IMR-90 (cell line): ENCODE data around the gene NRIP1.

Experiments
- CEBPB ChIP-seq: IDR thresholded peaks from 2 replicates; pipeline ENCODE4 v1.6.1; 2012; ENCODE audit warnings: low read depth, low read length, improper control_type of control experiment
- ELK1 ChIP-seq: fragments of 150-350 bp; IDR thresholded peaks from 2 replicates; pipeline ENCODE4 v1.6.1; 2016; ENCODE audit warnings: low read depth, mild to moderate bottlenecking, low read length, moderate library complexity, borderline replicate concordance
- MAFK ChIP-seq: IDR thresholded peaks from 2 replicates; pipeline ENCODE4 v1.6.1; 2012; ENCODE audit warnings: low read depth, low read length, improper control_type of control experiment
- MXI1 ChIP-seq: IDR thresholded peaks from 2 replicates; pipeline ENCODE4 v1.6.1; 2012; ENCODE audit warnings: low read depth, mild to moderate bottlenecking, low read length, moderate library complexity, borderline replicate concordance
- NFE2L2 ChIP-seq: fragments of 150-350 bp; IDR thresholded peaks from 2 replicates; pipeline ENCODE4 v1.6.1; 2016; ENCODE audit warnings: low read depth, mild to moderate bottlenecking, low read length
- POLR2A ChIP-seq: IDR thresholded peaks from 2 replicates; pipeline ENCODE4 v1.6.1; 2012; ENCODE audit warnings: mild to moderate bottlenecking, low read depth, low read length
- RAD21 ChIP-seq: IDR thresholded peaks from 2 replicates; pipeline ENCODE4 v1.6.1; 2012; ENCODE audit warnings: low read length, improper control_type of control experiment
- RCOR1 ChIP-seq: IDR thresholded peaks from 2 replicates; pipeline ENCODE4 v1.6.1; 2012; ENCODE audit warnings: mild to moderate bottlenecking, low read length, improper control_type of control experiment; ENCODE audit not compliant: insufficient replicate concordance
- TF ChIP-seq, protein P1 (sequence below): conservative IDR thresholded peaks from 2 replicates; pipeline ENCODE4 v1.5.1; 2012; ENCODE audit warnings: mild to moderate bottlenecking, low read depth, low read length, improper control_type of control experiment
- TF ChIP-seq, protein P2 (sequence below): fragments of 150-350 bp; IDR thresholded peaks from 2 replicates; pipeline ENCODE4 v1.6.1; 2017; ENCODE audit warnings: mild to moderate bottlenecking, antibody characterized with exemption, low read length, low read depth

DNA sequence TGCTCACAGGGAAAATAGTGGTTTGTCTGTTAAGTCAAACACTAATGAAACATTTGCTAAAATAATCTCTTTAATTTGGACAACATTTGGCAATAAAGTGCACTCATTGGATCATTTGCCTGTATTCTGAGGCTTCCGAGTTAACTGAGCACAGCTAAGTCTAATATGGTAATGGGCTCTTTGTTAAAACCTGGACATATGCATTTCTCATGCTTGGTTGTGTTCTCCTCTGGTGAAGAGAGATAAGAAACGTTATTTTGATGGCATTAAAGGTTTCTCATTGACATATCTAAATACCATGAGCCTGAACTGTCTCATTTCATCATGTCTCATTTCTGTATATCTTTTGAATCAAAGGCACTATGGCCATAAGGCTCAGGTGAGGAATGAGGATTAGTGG lies 13.4 kb upstream of the NRIP1 start:
- no peak for TF ChIP-seq RAD21
- TF ChIP-seq, protein P1, sequence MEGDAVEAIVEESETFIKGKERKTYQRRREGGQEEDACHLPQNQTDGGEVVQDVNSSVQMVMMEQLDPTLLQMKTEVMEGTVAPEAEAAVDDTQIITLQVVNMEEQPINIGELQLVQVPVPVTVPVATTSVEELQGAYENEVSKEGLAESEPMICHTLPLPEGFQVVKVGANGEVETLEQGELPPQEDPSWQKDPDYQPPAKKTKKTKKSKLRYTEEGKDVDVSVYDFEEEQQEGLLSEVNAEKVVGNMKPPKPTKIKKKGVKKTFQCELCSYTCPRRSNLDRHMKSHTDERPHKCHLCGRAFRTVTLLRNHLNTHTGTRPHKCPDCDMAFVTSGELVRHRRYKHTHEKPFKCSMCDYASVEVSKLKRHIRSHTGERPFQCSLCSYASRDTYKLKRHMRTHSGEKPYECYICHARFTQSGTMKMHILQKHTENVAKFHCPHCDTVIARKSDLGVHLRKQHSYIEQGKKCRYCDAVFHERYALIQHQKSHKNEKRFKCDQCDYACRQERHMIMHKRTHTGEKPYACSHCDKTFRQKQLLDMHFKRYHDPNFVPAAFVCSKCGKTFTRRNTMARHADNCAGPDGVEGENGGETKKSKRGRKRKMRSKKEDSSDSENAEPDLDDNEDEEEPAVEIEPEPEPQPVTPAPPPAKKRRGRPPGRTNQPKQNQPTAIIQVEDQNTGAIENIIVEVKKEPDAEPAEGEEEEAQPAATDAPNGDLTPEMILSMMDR, result no peak
- no peak for TF ChIP-seq ELK1
- no peak for TF ChIP-seq RCOR1
- TF ChIP-seq MAFK, result no peak
- no peak for TF ChIP-seq POLR2A
- no peak for TF ChIP-seq CEBPB
- TF ChIP-seq NFE2L2, result no peak
- TF ChIP-seq, protein P2, sequence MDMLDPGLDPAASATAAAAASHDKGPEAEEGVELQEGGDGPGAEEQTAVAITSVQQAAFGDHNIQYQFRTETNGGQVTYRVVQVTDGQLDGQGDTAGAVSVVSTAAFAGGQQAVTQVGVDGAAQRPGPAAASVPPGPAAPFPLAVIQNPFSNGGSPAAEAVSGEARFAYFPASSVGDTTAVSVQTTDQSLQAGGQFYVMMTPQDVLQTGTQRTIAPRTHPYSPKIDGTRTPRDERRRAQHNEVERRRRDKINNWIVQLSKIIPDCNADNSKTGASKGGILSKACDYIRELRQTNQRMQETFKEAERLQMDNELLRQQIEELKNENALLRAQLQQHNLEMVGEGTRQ, result no peak
- no peak for TF ChIP-seq MXI1
